DND-41 (cell line): ENCODE measurements around the gene TEKT3.

Experiments used
- EZH2 ChIP-seq: IDR thresholded peaks from 3 replicates; pipeline ENCODE4 v1.6.1; 2012; ENCODE audit warnings: borderline replicate concordance, low read depth, mild to moderate bottlenecking, moderate library complexity, low read length, inconsistent platforms; ENCODE audit not compliant: severe bottlenecking
- TF ChIP-seq, protein P1 (sequence below): IDR thresholded peaks from 2 replicates; pipeline ENCODE4 v1.5.1; 2012; ENCODE audit warnings: borderline replicate concordance, low read length, moderate library complexity, mild to moderate bottlenecking; ENCODE audit not compliant: poor library complexity, severe bottlenecking; ENCODE audit errors: extremely low read depth

DNA sequence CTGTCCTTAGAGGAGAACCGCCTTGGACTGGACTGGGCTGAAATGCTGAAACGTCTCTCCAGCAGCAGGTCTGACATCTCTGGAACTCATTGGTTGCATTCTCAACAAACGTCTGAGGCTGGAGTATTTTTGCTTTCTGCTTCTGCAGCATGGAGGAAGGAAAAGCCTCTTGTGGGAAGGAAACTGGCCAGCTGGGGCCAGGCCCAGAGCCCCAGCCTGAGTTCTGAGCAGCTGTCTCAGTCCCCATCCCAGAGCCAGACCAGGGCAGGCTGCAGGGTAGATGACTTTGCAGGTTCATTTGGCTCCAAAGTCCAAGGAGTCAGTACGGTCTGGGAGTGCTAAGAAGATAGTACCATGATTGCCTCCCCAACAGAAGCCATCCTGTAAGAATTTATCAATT, 18.3 kb downstream of the TEKT3 start:
- TF ChIP-seq, protein P1, sequence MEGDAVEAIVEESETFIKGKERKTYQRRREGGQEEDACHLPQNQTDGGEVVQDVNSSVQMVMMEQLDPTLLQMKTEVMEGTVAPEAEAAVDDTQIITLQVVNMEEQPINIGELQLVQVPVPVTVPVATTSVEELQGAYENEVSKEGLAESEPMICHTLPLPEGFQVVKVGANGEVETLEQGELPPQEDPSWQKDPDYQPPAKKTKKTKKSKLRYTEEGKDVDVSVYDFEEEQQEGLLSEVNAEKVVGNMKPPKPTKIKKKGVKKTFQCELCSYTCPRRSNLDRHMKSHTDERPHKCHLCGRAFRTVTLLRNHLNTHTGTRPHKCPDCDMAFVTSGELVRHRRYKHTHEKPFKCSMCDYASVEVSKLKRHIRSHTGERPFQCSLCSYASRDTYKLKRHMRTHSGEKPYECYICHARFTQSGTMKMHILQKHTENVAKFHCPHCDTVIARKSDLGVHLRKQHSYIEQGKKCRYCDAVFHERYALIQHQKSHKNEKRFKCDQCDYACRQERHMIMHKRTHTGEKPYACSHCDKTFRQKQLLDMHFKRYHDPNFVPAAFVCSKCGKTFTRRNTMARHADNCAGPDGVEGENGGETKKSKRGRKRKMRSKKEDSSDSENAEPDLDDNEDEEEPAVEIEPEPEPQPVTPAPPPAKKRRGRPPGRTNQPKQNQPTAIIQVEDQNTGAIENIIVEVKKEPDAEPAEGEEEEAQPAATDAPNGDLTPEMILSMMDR = no peak
- no peak for TF ChIP-seq EZH2
